ENCODE results near the gene FNTB.

The FNTB gene

DNA sequence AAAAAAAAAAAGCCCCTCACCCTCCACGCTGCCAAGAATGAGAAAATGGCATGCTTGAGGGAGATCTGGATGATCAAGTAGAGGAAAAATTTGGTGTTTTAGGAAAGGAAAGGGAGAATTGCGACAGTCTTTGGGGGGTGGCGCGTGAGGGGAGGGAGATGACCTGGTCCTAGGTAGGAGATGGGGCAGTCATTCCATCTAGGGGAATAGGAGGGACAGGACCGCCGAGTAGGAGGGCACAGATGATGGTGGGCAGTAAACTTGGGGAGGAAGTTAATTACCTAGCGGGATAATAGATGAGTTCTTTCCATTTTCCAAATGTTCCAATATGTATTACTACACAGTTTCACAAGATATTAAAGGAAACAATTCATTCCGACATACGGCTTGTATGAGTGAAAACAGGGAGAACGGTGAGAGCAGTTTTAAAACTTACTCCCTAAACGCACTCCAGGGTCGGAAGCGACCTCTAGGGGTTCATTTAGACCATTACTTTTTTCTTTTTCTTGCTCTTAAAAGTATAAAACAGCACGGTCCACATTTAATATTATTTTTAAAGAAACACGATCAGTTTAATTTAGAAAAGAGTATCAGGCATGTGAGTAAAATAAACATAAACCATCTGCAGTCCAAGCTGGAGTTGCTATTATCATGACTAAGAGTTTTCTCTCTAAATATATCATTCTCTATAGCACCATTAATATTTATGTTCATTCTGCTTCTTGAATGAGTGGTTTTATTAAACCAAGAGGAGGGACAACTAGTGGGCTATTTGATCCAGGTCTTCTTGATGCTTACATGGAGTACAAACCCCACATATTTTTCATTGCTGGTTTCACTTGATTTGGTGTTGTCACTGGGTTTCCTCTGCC lies 3.0 kb upstream of the FNTB start:
- peak; percentile 22 for DNase-seq

- no peak for DNase-seq
Measured at GRCh38 chr14:64987438-64987767, 708 bp downstream of the FNTB start.

- DNase-seq = no peak
Measured at GRCh38 chr14:64990296-64990695, 3.6 kb downstream of the FNTB start.

- no peak for DNase-seq
Measured at GRCh38 chr14:64990939-64991338, 4.2 kb downstream of the FNTB start.

DNA sequence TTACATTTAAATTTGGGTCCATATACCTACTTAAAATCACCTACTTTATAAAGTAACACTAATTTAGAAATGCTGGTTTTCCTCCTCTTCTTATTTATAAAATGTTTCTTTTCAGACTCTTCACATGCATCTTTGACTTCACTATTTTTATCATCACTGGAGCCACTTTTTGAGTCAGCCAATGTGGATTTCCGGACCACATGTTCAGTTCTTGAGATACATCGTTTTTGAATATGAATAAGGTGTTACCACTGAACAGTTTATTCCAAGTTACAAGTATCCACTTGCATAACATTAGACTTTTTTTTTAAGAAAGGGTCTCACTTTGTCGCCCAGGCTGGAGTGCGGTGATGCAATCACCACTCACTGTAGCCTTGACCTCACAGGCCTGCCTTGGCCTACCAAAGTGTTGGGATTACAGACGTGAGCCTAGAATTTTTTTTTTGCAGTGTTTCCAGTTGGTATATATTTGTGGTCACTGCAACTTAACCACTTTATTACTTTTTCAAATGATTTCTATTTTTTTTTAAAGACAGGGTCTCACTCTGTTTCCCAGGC lies 5.7 kb downstream of the FNTB start:
- DNase-seq = no peak

GRCh38 chr14:64993266-64993930 lies 6.7 kb downstream of the FNTB start:
- DNase-seq = no peak

DNA sequence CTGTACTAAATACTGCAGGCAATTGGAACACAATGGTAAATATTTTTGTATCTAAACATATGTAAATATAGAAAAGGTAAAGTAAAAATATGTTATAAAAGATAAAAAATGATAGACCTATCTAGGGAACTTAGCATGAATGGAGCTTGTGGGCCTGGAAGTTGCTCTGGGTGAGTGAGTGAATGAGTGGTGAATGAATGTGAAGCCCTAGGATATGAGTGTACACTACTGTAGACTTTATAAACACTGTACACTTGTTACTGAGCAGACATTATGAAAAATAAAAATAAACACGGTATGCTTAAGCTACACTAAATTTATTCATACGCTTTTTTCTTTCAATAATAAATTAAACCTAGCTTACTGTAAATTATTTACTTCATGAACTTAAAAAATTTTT lies 7.8 kb downstream of the FNTB start:
- no peak for DNase-seq

DNA sequence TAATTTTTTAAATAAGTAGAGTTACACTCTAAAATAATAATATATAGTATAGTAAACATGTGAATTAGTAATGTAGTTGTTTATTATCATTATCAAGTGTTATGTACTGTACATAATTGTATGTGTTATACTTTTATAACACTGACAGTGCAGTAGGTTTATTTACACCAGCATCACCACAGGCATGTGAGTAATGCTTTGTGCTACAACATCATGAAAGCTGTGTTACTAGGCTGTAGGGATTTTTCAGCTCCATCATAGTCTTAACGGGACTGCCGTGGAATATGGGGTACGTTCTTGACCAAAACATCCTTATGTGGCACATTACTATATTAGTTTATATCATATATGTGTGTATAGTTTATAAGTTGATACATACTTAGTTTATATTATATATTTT lies 8.6 kb downstream of the FNTB start:
- DNase-seq = no peak

DNA sequence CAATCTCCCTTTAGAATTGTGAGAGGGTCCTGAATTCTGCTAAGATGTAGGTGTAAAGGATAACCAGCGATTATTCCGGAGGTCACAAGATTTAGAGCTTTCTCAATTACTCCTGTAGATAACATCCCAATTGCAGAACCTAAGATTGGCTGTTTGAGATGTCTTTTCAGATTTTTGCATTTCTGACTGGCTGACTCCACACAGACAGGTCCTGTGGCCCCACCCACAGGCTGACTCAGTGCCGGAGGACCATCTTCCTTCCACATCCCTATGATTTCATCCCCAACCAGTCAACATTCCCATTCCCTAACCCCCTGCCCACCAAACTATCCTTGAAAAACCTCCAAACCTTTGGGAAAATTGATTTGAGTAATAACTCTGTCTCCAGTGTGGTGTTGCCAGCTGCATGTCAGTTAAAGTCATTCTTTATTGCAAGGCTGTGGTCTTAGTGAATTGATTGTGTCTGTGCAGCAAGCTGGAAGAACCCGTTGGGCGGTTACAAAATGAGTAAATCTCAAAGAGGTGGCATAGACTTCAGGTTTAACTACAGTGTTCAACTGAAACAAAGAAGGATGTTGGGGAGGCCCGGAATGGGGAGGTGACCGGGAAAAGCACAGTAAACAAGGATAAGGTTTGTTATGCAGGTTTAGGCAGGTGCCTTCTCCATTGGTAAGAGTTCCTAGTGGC lies 10.6 kb downstream of the FNTB start:
- DNase-seq = no peak

- DNase-seq = no peak
Measured at GRCh38 chr14:64998455-64998931, 11.8 kb downstream of the FNTB start.

DNA sequence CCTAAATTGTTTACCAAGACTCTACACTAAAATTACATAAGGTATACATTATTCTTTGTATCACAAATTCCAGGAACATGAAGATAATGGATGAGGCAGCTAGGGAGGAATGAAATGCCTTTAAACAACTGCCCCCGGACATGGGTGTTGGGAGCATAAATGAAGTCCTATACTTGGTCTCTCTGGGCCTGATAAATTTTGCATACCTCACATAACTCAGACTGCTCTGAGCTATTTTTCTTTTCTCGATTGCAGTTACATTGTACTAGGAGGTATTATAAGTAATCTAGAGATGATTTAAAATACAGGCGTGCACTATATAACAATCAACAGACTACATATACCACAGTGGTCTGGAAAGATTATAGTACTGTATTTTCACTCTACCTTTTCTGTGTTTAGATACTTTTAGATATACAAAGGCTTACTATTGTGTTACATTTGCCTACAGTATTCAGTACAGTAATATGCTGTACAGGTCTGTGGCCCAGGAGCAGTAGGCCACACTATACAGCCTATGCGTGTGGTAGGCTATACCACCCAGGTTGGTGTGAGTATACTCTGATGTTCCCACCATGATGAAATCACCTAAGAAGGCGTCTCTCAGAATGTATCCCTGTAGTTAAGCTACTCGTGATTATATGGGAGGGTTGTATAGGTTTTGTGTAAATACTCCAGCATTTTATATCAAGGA lies 14.3 kb downstream of the FNTB start:
- no peak for DNase-seq

GRCh38 chr14:65001723-65002122 lies 15.0 kb downstream of the FNTB start:
- no peak for DNase-seq

- DNase-seq = no peak
Measured at GRCh38 chr14:65002586-65003210, 16.0 kb downstream of the FNTB start.

- DNase-seq = no peak
Measured at GRCh38 chr14:65003394-65003793, 16.7 kb downstream of the FNTB start.

DNA sequence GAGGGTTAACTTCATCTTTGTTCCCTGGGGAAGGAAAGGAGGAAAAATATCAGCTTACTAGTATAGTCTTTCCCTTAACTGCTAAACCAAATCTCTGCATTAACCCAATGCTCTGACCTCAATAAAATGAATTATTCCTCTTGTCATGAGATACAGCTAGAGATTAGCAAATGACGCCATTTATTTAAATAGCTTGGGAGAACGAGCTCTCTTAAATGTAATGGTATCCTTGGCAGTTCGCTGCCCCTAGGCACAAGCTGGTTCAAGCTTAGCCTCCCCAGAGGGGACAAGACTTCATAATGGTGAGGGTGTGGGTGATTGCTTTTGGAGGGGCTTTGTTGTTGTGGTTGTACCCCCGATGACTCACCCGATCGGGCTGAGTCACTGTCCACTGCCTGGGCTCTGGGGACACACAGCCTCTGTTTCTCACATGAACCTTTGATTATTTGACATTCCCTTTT lies 19.6 kb downstream of the FNTB start:
- no peak for DNase-seq

DNA sequence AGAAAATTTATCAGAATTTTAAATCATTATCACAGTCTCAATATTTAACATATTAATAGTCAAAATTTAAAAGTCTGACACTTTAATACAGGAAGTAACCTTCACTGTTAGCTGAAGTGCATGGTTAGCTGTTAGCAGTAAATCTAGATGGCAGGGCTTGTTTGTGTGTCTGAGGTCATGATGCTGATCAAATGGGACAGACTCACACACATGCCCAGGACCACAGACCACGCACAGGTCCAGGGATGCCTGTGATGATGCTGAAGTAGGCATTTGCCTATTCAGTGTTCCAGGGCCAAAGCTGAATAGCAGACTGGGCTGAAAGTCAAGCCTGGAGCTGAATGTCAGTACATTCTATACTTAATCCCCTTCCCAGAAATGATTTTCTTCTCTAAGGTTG lies 20.5 kb downstream of the FNTB start:
- DNase-seq = no peak

DNA sequence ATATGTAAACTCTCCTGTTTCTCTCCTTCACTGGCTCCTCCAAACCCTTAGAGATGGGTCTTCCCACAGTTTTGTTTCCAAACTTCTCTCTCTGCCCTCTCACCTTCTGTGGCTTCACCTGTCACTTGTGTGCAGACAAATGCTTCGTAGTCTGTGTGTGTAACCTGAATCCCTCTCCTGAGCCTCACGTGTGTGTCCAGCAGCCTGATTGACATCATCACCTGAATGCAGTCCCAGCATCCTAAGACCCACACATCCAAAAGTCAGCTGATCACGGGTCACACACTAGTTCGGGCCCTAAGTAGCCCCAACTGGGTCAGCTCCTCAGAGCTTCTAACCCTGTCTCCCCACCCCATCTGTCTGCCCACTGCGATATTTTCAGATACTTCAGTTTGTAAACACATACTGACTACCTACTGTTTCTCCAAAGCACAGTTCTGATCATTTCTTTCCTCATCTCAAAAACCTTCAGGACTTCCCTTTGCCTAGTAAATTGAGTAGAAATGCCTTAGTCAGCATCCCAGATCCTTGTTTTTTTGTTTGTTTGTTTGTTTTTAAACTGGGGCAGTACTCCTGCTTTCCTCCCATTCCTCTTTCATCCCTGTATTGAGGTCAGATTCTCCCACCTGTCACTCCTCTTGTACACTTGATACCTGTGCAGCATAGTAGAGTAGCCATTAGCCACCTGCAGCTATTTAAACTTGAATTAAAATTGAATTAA lies 23.7 kb downstream of the FNTB start:
- DNase-seq = no peak

DNA sequence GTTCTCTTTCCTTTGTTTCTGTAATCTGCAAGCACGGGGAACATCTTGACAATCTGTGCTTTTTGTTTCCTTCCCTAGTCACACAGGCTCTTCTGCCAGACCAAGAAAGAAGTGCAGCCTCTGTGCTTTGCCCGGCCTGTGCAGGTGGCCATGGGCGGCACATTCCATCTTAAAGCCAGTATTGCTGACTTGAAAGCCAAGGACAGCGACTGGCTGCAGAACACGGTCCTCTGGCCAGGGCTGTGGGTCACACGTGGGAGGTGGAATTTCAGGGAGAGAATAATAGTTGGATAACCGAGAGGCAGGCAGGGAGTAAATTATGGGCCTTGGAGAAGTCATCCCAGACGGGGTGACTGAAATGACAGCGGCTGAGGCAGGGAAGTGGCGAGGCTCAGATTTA lies 24.8 kb downstream of the FNTB start:
- no peak for DNase-seq

DNA sequence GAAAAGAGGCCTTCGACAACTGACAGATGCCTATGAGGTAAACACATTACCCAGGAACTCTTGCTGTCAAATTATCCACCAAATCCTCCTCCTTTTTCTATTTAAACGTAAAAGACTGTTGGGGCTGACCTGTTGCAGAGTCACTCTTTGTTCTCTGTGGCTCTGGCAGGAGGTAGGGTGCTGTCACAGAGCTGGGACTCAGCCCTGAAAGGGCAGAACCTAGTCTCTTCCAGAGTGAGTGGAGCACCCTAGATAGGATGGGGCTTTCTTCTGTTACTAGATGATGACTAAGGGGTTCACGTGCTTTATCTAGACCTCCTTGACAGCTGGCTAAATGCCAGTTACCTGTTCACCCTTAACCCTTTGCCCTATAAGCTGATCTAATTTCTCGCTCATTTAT lies 25.7 kb downstream of the FNTB start:
- no peak for DNase-seq

DNA sequence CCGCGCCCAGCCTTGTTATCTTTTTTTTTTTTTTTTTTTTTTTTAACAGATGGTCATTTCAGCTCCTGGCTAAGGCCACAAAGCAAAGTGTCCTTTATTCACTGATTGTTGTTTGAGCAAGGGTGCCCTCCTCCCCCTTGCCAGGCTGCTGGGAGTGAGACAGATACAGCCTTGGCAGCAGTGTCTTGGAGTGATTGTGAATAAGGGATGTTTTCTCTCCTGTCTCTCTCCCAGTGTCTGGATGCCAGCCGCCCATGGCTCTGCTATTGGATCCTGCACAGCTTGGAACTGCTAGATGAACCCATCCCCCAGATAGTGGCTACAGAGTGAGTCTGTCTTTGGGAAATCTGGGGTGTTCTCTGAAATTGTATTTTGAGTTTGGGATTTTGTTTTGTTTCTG lies 28.7 kb downstream of the FNTB start:
- DNase-seq = no peak

DNA sequence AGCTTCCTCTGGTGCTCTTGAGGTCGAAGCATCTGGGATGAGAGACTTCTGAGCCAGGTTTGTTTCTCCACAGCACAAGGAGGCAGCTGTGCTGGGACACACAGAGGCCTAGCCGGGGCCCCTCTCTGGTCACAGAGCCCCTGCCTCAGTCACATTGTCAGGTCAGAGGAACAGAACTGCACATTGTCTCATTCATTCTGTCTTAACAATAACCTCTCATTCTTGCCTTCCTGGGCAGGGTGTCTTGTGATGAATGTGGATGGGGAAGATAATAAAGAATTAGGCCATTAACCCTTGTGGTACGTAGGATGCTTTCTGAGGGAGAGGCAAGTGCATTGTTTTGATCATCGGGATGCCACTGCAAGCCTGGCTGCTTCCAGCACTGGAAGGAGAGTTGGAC lies 29.8 kb downstream of the FNTB start:
- DNase-seq = no peak

Measured in NCI-H2227 treated with DMSO at 0.1 percent for 48 hours (cell line).